ENCODE data around the gene STPG3.
A peak's percentile ranks its signal among the peaks of the same experiment; 100 is the strongest.

STPG3 gene

GRCh38 chr9:137243626-137244485 lies 7.2 kb upstream of the STPG3 start:
- peak; percentile 80 for TF ChIP-seq POLR2AphosphoS5 (IDR thresholded peaks at IDR 0.05; ENCODE audit: low read depth)
- TF ChIP-seq REST (IDR thresholded peaks at IDR 0.05; ENCODE audit: insufficient replicate concordance, low read depth), result no peak
- TF ChIP-seq SPI1 (IDR thresholded peaks at IDR 0.05; ENCODE audit: borderline replicate concordance, low read depth), result no peak
- TF ChIP-seq CTCF (IDR thresholded peaks at IDR 0.05; ENCODE audit: insufficient read depth, low read length), result no peak
- peak; percentile 40; the same call in 1 of the 2 replicates for TF ChIP-seq GABPA (IDR thresholded peaks at IDR 0.05; ENCODE audit: low read depth)
- DNase-seq (ENCODE audit: low read depth in 1 of 2, low spot score in 1 of 2), result peak in 1 of 2 experiments; percentile 48
- no peak overlapping the region for H3K27ac ChIP-seq (replicated peaks)
- H3K4me3 ChIP-seq (replicated peaks; ENCODE audit: insufficient read depth, low read length), result no peak overlapping the region
- no peaks in the 10 kb centered on the region for H3K27me3 ChIP-seq (ENCODE audit: insufficient read depth, poor library complexity, severe bottlenecking)

GRCh38 chr9:137244486-137245449 lies 6.3 kb upstream of the STPG3 start:
- no peak for DNase-seq (ENCODE audit: low read depth in 1 of 2, low spot score in 1 of 2)
- Histone ChIP-seq H3K4me3 (replicated peaks; ENCODE audit: insufficient read depth, low read length) (no peak overlapping the region), H3K27ac (replicated peaks) (no peak overlapping the region), H3K27me3 (ENCODE audit: insufficient read depth, poor library complexity, severe bottlenecking) (no peaks in the 10 kb centered on the region)
- TF ChIP-seq POLR2AphosphoS5 (IDR thresholded peaks at IDR 0.05; ENCODE audit: low read depth) (no peak), GABPA (IDR thresholded peaks at IDR 0.05; ENCODE audit: low read depth) (no peak), REST (IDR thresholded peaks at IDR 0.05; ENCODE audit: insufficient replicate concordance, low read depth) (no peak), SPI1 (IDR thresholded peaks at IDR 0.05; ENCODE audit: borderline replicate concordance, low read depth) (no peak), CTCF (IDR thresholded peaks at IDR 0.05; ENCODE audit: insufficient read depth, low read length) (no peak)

GRCh38 chr9:137245450-137246421 lies 5.3 kb upstream of the STPG3 start:
- TF ChIP-seq SPI1 (IDR thresholded peaks at IDR 0.05; ENCODE audit: borderline replicate concordance, low read depth) (no peak), GABPA (IDR thresholded peaks at IDR 0.05; ENCODE audit: low read depth) (no peak), POLR2AphosphoS5 (IDR thresholded peaks at IDR 0.05; ENCODE audit: low read depth) (no peak), CTCF (IDR thresholded peaks at IDR 0.05; ENCODE audit: insufficient read depth, low read length) (no peak), REST (IDR thresholded peaks at IDR 0.05; ENCODE audit: insufficient replicate concordance, low read depth) (no peak)
- H3K27ac ChIP-seq (replicated peaks), result no peak overlapping the region
- H3K27me3 ChIP-seq (ENCODE audit: insufficient read depth, poor library complexity, severe bottlenecking), result no peaks in the 10 kb centered on the region
- DNase-seq (ENCODE audit: low read depth in 1 of 2, low spot score in 1 of 2), result no peak
- no peak overlapping the region for H3K4me3 ChIP-seq (replicated peaks; ENCODE audit: insufficient read depth, low read length)
